Measurements from ENCODE around the gene GRB2.

GRCh38 chr17:75353176-75353575 lies 52.3 kb downstream of the GRB2 start:
- TF ChIP-seq POLR2A (IDR thresholded peaks at IDR 0.05; ENCODE audit: low read length) (no peak), GATA1 (IDR thresholded peaks at IDR 0.05; ENCODE audit: low read depth, low read length) (no peak)

Data from erythroblast (primary cell).